HFFc6 (cell line): Measurements from ENCODE around the gene NBPF3. TPM values are rescaled to one million over a fixed set of nuclear protein-coding genes. Genes with fewer than 3 reads are reported as not detected.
A peak's percentile ranks its signal among the peaks of the same experiment; 100 is the strongest.
"Not testable (repeated sequence)": the region's sequence is repeated elsewhere in the genome, so short reads cannot be mapped to it uniquely, and the experiment has no call there.

Experiments
- DNase-seq: peaks from one replicate; pipeline ENCODE4 v3.0.0-alpha.2; 2018
- H3K27ac Mint-ChIP-seq: 2 replicates; pipeline ENCODE4 v1.8.0; 2020; ENCODE audit warnings: mild to moderate bottlenecking, mixed read lengths
- H3K27me3 Mint-ChIP-seq: 2 replicates; pipeline ENCODE4 v1.8.0; 2021; ENCODE audit warnings: mild to moderate bottlenecking, moderate library complexity, mixed read lengths; ENCODE audit not compliant: insufficient read depth
- H3K36me3 Mint-ChIP-seq: 2 replicates; pipeline ENCODE4 v1.8.0; 2021; ENCODE audit warnings: low read depth, mixed read lengths
- H3K4me1 Mint-ChIP-seq: 2 replicates; pipeline ENCODE4 v1.8.0; 2020; ENCODE audit warnings: low read depth, mixed read lengths
- H3K4me3 Mint-ChIP-seq: 2 replicates; pipeline ENCODE4 v1.8.0; 2020; ENCODE audit warnings: mild to moderate bottlenecking, moderate library complexity, mixed read lengths
- H3K9me3 Mint-ChIP-seq: 2 replicates; pipeline ENCODE4 v1.8.0; 2020; ENCODE audit warnings: mild to moderate bottlenecking, mixed read lengths
- CTCF ChIP-seq: fragments of 200-600 bp; sonication (generic); IDR thresholded peaks from 2 replicates; pipeline ENCODE4 v1.5.0; 2021; ENCODE audit warnings: antibody characterized with exemption, mild to moderate bottlenecking
- total RNA-seq, 6 experiments: library from RNA; stranded (reverse); fragmentation: NEBNext Ultra II Directional; extraction: Animal tissue kit (Norgen Biotek cat#: 25700); gene quantifications; 2 replicates in 1 of 6; 3 replicates in 5 of 6; pipeline ENCODE4 v1.2.3, GENCODE V29; 2021

The NBPF3 gene
- total RNA-seq, 6 experiments from 2014 or later, result 14.0 to 20.7 (median 18.2) TPM

GRCh38 chr1:21469581-21469980, 29.6 kb downstream of the NBPF3 start:
- peaks cover 35% of the 10 kb centered on the region for H3K4me1 Mint-ChIP-seq

GRCh38 chr1:21472861-21473260, 32.9 kb downstream of the NBPF3 start:
- Mint-ChIP-seq H3K4me1 (peaks cover 6% of the 10 kb centered on the region), H3K27me3 (no peaks in the 10 kb centered on the region; the same call in 1 of the 2 replicates), H3K27ac (no peak overlapping the region), H3K36me3 (peaks cover 64% of the 10 kb centered on the region), H3K9me3 (no peaks in the 10 kb centered on the region), H3K4me3 (no peak overlapping the region)
- DNase-seq, result no peak
- TF ChIP-seq CTCF, result no peak

More at GRCh38 chr1:21469581-21469980, 29.6 kb downstream of the NBPF3 start:
- Mint-ChIP-seq H3K36me3 (peaks cover 60% of the 10 kb centered on the region), H3K27me3 (no peaks in the 10 kb centered on the region; the same call in 1 of the 2 replicates), H3K4me3 (no peak overlapping the region), H3K27ac (no peak overlapping the region), H3K9me3 (no peaks in the 10 kb centered on the region)
- DNase-seq, result no peak
- no peak for TF ChIP-seq CTCF

GRCh38 chr1:21478356-21478755, 38.4 kb downstream of the NBPF3 start:
- no peaks in the 10 kb centered on the region for H3K9me3 Mint-ChIP-seq
- no peak for TF ChIP-seq CTCF
- no peaks in the 10 kb centered on the region for H3K4me1 Mint-ChIP-seq
- no peak overlapping the region for H3K4me3 Mint-ChIP-seq
- H3K36me3 Mint-ChIP-seq, result peaks cover 39% of the 10 kb centered on the region
- no peaks in the 10 kb centered on the region for H3K27me3 Mint-ChIP-seq
- H3K27ac Mint-ChIP-seq, result no peak overlapping the region
- no peak for DNase-seq

- not testable (repeated sequence) for H3K36me3 Mint-ChIP-seq, H3K4me3 Mint-ChIP-seq, H3K27me3 Mint-ChIP-seq, DNase-seq, H3K9me3 Mint-ChIP-seq, H3K4me1 Mint-ChIP-seq, H3K27ac Mint-ChIP-seq
Observed at GRCh38 chr1:21483881-21484280, 43.9 kb downstream of the NBPF3 start.

- H3K4me1 Mint-ChIP-seq, result peaks cover 6% of the 10 kb centered on the region
- DNase-seq, result no peak
- H3K27ac Mint-ChIP-seq, result no peak overlapping the region
- H3K36me3 Mint-ChIP-seq, result no peaks in the 10 kb centered on the region
- no peak for TF ChIP-seq CTCF
- no peak overlapping the region for H3K4me3 Mint-ChIP-seq
- H3K9me3 Mint-ChIP-seq, result peaks cover 12% of the 10 kb centered on the region
- H3K27me3 Mint-ChIP-seq, result peaks cover 14% of the 10 kb centered on the region
Observed at GRCh38 chr1:21489146-21489545, 49.2 kb downstream of the NBPF3 start.

- Mint-ChIP-seq H3K9me3 (peaks cover 12% of the 10 kb centered on the region), H3K27me3 (peaks cover 26% of the 10 kb centered on the region), H3K36me3 (no peaks in the 10 kb centered on the region), H3K4me3 (no peak overlapping the region), H3K27ac (no peak overlapping the region), H3K4me1 (peaks cover 6% of the 10 kb centered on the region)
- TF ChIP-seq CTCF, result peak; percentile 85
- DNase-seq, result peak; percentile 77
Observed at GRCh38 chr1:21490774-21491487, 51.0 kb downstream of the NBPF3 start.
